ENCODE results near the gene ZNF117.
"Not testable (repeated sequence)": the region's sequence is repeated elsewhere in the genome, so short reads cannot be mapped to it uniquely, and the experiment has no call there.

ZNF117 gene

GRCh38 chr7:64993901-64994300, 3.1 kb upstream of the ZNF117 start:
- no peak for DNase-seq

- no peak for DNase-seq
Measured at GRCh38 chr7:64992971-64993370, 2.1 kb upstream of the ZNF117 start.

- DNase-seq: no peak
Measured at GRCh38 chr7:64990216-64990615, 620 bp downstream of the ZNF117 start.

- DNase-seq: no peak
Measured at GRCh38 chr7:64978497-64979203, 12.2 kb downstream of the ZNF117 start.

- no peak for DNase-seq
Measured at GRCh38 chr7:64965594-64965993, 25.2 kb downstream of the ZNF117 start.

GRCh38 chr7:64959072-64959747, 31.6 kb downstream of the ZNF117 start:
- DNase-seq: peak; percentile 33 to 61

GRCh38 chr7:64951250-64951848, 39.5 kb downstream of the ZNF117 start:
- DNase-seq: peak; percentile 45 to 67

GRCh38 chr7:64950673-64951072, 40.2 kb downstream of the ZNF117 start:
- not testable (repeated sequence) for DNase-seq

- not testable (repeated sequence) for DNase-seq
Measured at GRCh38 chr7:64948774-64949173, 42.1 kb downstream of the ZNF117 start.

- no peak for DNase-seq
Measured at GRCh38 chr7:64947252-64948000, 43.4 kb downstream of the ZNF117 start.

GRCh38 chr7:64946772-64947171, 44.1 kb downstream of the ZNF117 start:
- no peak for DNase-seq

- no peak for DNase-seq
Measured at GRCh38 chr7:64945503-64946175, 45.2 kb downstream of the ZNF117 start.

GRCh38 chr7:64944667-64945502, 46.0 kb downstream of the ZNF117 start:
- not testable (repeated sequence) for DNase-seq

- DNase-seq: not testable (repeated sequence)
Measured at GRCh38 chr7:64940021-64940420, 50.8 kb downstream of the ZNF117 start.

GRCh38 chr7:64938540-64938939, 52.3 kb downstream of the ZNF117 start:
- DNase-seq: no peak

GRCh38 chr7:64934478-64934877, 56.4 kb downstream of the ZNF117 start:
- DNase-seq: no peak

- DNase-seq: not testable (repeated sequence)
Measured at GRCh38 chr7:64928252-64929187, 62.3 kb downstream of the ZNF117 start.

Measured in NCI-H2081 (cell line).